ENCODE results near the gene ZNF28.
"Not testable (repeated sequence)": the region's sequence is repeated elsewhere in the genome, so short reads cannot be mapped to it uniquely, and the experiment has no call there.

DNA sequence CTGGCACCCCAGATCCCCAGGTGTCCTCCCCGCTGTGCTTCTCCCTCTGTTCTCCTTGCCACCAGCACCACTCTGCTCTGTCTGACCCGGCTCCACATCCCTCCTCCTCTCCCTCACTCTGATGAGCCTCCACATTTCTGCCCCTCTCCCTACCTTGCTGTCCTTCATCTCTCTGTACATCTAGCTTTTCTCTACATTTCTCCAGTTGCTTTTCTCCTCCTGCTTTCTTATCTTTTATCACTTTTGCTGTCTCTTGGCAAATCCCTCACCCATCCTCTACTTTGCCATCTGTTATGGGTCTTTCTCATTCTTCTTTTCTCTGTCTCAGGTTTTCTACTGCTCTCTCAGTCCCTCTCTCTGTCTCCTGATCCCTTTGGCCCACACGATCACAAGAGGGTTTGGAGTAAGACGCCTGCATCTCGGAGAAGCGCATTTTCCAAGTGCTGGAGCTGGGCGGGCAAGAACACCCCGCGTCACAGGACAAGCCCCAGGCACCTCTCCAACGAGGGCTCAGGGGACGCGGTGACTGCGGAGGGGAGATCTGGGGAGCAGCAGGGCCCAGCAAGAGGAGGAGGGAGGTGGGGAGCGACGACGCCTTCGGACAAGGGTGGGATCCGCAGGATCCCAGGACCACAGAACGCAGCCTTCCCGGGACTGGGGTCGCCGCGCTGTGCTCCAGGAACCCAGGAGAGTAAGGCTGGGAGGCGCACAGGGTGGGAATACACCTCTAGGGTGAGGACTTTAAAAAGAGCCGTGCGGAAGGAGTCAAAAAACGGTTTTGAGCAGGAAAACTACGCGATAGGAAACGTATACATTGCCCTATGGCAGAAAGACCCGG, 35.3 kb upstream of the ZNF28 start:
- TF ChIP-seq, protein P1, sequence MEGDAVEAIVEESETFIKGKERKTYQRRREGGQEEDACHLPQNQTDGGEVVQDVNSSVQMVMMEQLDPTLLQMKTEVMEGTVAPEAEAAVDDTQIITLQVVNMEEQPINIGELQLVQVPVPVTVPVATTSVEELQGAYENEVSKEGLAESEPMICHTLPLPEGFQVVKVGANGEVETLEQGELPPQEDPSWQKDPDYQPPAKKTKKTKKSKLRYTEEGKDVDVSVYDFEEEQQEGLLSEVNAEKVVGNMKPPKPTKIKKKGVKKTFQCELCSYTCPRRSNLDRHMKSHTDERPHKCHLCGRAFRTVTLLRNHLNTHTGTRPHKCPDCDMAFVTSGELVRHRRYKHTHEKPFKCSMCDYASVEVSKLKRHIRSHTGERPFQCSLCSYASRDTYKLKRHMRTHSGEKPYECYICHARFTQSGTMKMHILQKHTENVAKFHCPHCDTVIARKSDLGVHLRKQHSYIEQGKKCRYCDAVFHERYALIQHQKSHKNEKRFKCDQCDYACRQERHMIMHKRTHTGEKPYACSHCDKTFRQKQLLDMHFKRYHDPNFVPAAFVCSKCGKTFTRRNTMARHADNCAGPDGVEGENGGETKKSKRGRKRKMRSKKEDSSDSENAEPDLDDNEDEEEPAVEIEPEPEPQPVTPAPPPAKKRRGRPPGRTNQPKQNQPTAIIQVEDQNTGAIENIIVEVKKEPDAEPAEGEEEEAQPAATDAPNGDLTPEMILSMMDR (IDR thresholded peaks at IDR 0.05), result not testable (repeated sequence)
- TF ChIP-seq POLR2A (IDR thresholded peaks at IDR 0.05), result not testable (repeated sequence)
